ENCODE measurements around the gene RERE.
A peak's percentile ranks its signal among the peaks of the same experiment; 100 is the strongest.

RERE gene

DNA sequence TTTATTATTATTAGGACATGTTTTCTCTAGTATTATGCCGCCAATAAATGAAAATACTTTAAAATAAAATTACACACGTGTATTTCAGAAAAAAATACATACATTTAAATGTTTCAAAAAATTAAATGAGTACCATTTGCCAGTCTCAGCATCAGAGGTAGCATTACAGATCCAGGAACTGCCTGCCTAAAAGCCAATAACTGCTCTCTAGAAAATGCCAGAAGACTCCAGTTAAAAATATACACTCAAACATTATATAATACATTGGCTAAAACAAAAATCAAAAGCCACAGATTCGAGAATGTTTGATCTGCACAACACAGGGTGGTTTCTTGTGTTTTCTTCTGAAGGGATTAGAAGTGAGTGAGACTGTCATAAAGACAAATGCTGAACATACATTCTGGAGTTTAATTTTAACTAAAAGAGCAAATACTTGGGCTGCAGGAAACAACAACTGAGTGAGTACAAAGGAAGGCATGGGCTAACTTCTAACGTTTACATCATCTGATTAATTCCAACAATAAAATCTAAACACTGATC, 105.5 kb downstream of the RERE start:
- H3K36me3 ChIP-seq (ENCODE audit: control insufficient read depth in 2 of 2, insufficient read depth in 1 of 2, low read length in 2 of 2) = no peaks in the 10 kb centered on the region
- no peaks in the 10 kb centered on the region for H3K9me3 ChIP-seq (ENCODE audit: control insufficient read depth, insufficient read depth, low read depth, low read length)
- ChIA-PET CTCF (interaction anchor here (0.6 kb wide), 1 partner anchor 103 kb away, joined by 3 read pairs; no protein-coding TSS in a partner anchor), POLR2A (interaction anchor here (1.0 to 1.9 kb wide), 2 partner anchors 9 to 11 kb away, joined by 4 to 19 read pairs; no protein-coding TSS in a partner anchor)
- no peak for TF ChIP-seq ZNF391 (tag by site-specific recombination; IDR thresholded peaks at IDR 0.05; ENCODE audit: borderline replicate concordance, low read depth)
- TF ChIP-seq FEZF1 (tag by site-specific recombination; IDR thresholded peaks at IDR 0.05) = peak; percentile 85
- TF ChIP-seq ZNF335 (tag by site-specific recombination; conservative IDR thresholded peaks at IDR 0.05) = 0 out of 2 replicates have a peak, but pooled peaks have one; percentile 8
- no peak overlapping the region for H3K4me3 ChIP-seq (ENCODE audit: low read depth, low read length)
- H3K4me1 ChIP-seq (ENCODE audit: control insufficient read depth, insufficient read depth, low read length) = peaks cover 27% of the 10 kb centered on the region
- H3K27ac ChIP-seq (ENCODE audit: extremely low read depth, low read depth, low read length) = peak overlapping the region; percentile 78

DNA sequence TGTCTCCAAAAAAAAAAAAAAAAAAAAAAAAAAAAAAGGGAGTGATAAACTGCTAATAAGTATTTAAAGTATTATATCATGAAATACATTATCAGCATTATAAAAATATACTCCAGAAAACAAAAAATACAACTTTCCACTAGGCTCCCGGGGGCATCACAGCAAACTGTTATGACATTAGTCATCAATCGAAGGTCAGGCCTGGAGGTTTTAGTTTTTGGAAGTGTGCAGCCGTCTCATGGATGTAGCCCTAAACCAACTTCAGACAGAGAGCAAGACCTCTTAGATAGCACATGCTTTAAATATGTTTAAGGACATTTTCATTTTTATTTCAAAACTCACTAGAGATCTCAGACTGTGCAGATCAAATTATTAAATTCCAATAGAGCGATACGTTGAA, 106.3 kb downstream of the RERE start:
- Histone ChIP-seq H3K4me3 (ENCODE audit: low read depth, low read length) (no peak overlapping the region), H3K9me3 (ENCODE audit: control insufficient read depth, insufficient read depth, low read depth, low read length) (no peaks in the 10 kb centered on the region), H3K27ac (ENCODE audit: extremely low read depth, low read depth, low read length) (peak overlapping the region; percentile 78), H3K4me1 (ENCODE audit: control insufficient read depth, insufficient read depth, low read length) (peaks cover 28% of the 10 kb centered on the region), H3K36me3 (ENCODE audit: control insufficient read depth in 2 of 2, insufficient read depth in 1 of 2, low read length in 2 of 2) (no peaks in the 10 kb centered on the region)
- TF ChIP-seq ZNF768 (tag by site-specific recombination; IDR thresholded peaks at IDR 0.05) (no peak), ZNF621 (tag by site-specific recombination; IDR thresholded peaks at IDR 0.05) (no peak), HOXA7 (CRISPR knock-in tag; IDR thresholded peaks at IDR 0.05; ENCODE audit: borderline replicate concordance) (no peak), MYNN (tag by site-specific recombination; IDR thresholded peaks at IDR 0.05; ENCODE audit: borderline replicate concordance) (no peak), ZNF560 (tag by site-specific recombination; IDR thresholded peaks at IDR 0.05; ENCODE audit: borderline replicate concordance) (no peak), ZNF350 (tag by site-specific recombination; IDR thresholded peaks at IDR 0.05) (no peak), ZNF843 (tag by site-specific recombination; IDR thresholded peaks at IDR 0.05) (no peak), ZNF549 (tag by site-specific recombination; IDR thresholded peaks at IDR 0.05) (no peak), EGR2 (tag by site-specific recombination; IDR thresholded peaks at IDR 0.05; ENCODE audit: low read depth) (no peak), ZNF426 (tag by site-specific recombination; IDR thresholded peaks at IDR 0.05) (no peak)
- TF ChIP-seq, protein P1, sequence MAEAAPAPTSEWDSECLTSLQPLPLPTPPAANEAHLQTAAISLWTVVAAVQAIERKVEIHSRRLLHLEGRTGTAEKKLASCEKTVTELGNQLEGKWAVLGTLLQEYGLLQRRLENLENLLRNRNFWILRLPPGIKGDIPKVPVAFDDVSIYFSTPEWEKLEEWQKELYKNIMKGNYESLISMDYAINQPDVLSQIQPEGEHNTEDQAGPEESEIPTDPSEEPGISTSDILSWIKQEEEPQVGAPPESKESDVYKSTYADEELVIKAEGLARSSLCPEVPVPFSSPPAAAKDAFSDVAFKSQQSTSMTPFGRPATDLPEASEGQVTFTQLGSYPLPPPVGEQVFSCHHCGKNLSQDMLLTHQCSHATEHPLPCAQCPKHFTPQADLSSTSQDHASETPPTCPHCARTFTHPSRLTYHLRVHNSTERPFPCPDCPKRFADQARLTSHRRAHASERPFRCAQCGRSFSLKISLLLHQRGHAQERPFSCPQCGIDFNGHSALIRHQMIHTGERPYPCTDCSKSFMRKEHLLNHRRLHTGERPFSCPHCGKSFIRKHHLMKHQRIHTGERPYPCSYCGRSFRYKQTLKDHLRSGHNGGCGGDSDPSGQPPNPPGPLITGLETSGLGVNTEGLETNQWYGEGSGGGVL (tag by site-specific recombination; IDR thresholded peaks at IDR 0.05) = no peak
- TF ChIP-seq, protein P2, sequence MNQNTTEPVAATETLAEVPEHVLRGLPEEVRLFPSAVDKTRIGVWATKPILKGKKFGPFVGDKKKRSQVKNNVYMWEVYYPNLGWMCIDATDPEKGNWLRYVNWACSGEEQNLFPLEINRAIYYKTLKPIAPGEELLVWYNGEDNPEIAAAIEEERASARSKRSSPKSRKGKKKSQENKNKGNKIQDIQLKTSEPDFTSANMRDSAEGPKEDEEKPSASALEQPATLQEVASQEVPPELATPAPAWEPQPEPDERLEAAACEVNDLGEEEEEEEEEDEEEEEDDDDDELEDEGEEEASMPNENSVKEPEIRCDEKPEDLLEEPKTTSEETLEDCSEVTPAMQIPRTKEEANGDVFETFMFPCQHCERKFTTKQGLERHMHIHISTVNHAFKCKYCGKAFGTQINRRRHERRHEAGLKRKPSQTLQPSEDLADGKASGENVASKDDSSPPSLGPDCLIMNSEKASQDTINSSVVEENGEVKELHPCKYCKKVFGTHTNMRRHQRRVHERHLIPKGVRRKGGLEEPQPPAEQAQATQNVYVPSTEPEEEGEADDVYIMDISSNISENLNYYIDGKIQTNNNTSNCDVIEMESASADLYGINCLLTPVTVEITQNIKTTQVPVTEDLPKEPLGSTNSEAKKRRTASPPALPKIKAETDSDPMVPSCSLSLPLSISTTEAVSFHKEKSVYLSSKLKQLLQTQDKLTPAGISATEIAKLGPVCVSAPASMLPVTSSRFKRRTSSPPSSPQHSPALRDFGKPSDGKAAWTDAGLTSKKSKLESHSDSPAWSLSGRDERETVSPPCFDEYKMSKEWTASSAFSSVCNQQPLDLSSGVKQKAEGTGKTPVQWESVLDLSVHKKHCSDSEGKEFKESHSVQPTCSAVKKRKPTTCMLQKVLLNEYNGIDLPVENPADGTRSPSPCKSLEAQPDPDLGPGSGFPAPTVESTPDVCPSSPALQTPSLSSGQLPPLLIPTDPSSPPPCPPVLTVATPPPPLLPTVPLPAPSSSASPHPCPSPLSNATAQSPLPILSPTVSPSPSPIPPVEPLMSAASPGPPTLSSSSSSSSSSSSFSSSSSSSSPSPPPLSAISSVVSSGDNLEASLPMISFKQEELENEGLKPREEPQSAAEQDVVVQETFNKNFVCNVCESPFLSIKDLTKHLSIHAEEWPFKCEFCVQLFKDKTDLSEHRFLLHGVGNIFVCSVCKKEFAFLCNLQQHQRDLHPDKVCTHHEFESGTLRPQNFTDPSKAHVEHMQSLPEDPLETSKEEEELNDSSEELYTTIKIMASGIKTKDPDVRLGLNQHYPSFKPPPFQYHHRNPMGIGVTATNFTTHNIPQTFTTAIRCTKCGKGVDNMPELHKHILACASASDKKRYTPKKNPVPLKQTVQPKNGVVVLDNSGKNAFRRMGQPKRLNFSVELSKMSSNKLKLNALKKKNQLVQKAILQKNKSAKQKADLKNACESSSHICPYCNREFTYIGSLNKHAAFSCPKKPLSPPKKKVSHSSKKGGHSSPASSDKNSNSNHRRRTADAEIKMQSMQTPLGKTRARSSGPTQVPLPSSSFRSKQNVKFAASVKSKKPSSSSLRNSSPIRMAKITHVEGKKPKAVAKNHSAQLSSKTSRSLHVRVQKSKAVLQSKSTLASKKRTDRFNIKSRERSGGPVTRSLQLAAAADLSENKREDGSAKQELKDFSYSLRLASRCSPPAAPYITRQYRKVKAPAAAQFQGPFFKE (tag by site-specific recombination; IDR thresholded peaks at IDR 0.05; ENCODE audit: borderline replicate concordance) = no peak
- POLR2A ChIA-PET = no interaction called here
- CTCF ChIA-PET = interaction anchor here (1.0 kb wide), 1 partner anchor 8 kb away, joined by 3 read pairs; no protein-coding TSS in a partner anchor

Data from HEK293 (cell line).